H1 (cell line): ENCODE measurements around the gene ZNF227. TPM values are rescaled to one million over a fixed set of nuclear protein-coding genes. Genes with fewer than 3 reads are reported as not detected.

ENCODE experiments used
- CTCF ChIA-PET: fragments of 300-600 bp; sonication (Branson Sonifier 250); formaldehyde crosslinking; loops from one replicate; lab custom pipeline; 2021; ENCODE audit not compliant: partially characterized antibody; lab: Charles Lee
- POLR2A ChIA-PET: fragments of 300-600 bp; sonication (Branson Sonifier 250); formaldehyde crosslinking; loops from one replicate; lab custom pipeline; 2021; ENCODE audit warnings: inconsistent platforms; ENCODE audit not compliant: partially characterized antibody; lab: Charles Lee
- DNase-seq, 2 experiments: peaks; one replicate each; pipeline versions ENCODE4 v3.0.0 to v3.0.0-alpha.2; 2010 to 2022; ENCODE audit warnings: low spot score in 2 of 2, low read depth in 1 of 2, mixed read lengths in 1 of 2
- FAIRE-seq: peaks from 2 replicates; lab custom pipeline; 2011; peaks lifted over from hg19 to GRCh38; lab: Jason Lieb, UNC
- H2AFZ ChIP-seq: 2 replicates; pipeline ENCODE4 v1.8.1; 2012; ENCODE audit warnings: low read length, inconsistent platforms
- H2AK5ac ChIP-seq: 2 replicates; pipeline ENCODE4 v1.6.1; 2013; ENCODE audit warnings: low read depth, low read length
- H2BK120ac ChIP-seq: replicated peaks from 2 replicates; pipeline ENCODE3; 2013; ENCODE audit warnings: low read depth, low read length, inconsistent platforms
- H2BK12ac ChIP-seq: 2 replicates; pipeline ENCODE4 v1.6.1; 2013; ENCODE audit warnings: low read depth, low read length
- H2BK15ac ChIP-seq: 2 replicates; pipeline ENCODE4 v1.6.1; 2013; ENCODE audit warnings: low read length
- H2BK20ac ChIP-seq: 2 replicates; pipeline ENCODE4 v1.6.1; 2013; ENCODE audit warnings: low read length
- H2BK5ac ChIP-seq: 2 replicates; pipeline ENCODE4 v1.6.1; 2013; ENCODE audit warnings: low read depth, low read length
- H3K14ac ChIP-seq: 2 replicates; pipeline ENCODE4 v1.6.1; 2013; ENCODE audit warnings: inconsistent platforms; ENCODE audit not compliant: insufficient read length
- H3K18ac ChIP-seq: 2 replicates; pipeline ENCODE4 v1.6.1; 2013; ENCODE audit warnings: low read length; ENCODE audit errors: extremely low read depth
- H3K23ac ChIP-seq: 2 replicates; pipeline ENCODE4 v1.6.1; 2013; ENCODE audit warnings: inconsistent platforms; ENCODE audit not compliant: insufficient read length
- H3K23me2 ChIP-seq: 2 replicates; pipeline ENCODE4 v1.6.1; 2013; ENCODE audit warnings: low read depth, low read length
- H3K27ac ChIP-seq: 2 replicates; pipeline ENCODE4 v1.6.1; 2011; ENCODE audit warnings: low read depth, low read length, inconsistent platforms
- H3K27me3 ChIP-seq, 4 experiments: replicated peaks in 1 of 4; 1 replicate in 1 of 4; 2 replicates in 3 of 4; pipeline versions ENCODE4 v1.6.1 to v1.8.1; 2011 to 2013; ENCODE audit warnings: low read length in 3 of 4, mild to moderate bottlenecking in 3 of 4, inconsistent platforms in 2 of 4, mixed read lengths in 2 of 4, moderate library complexity in 1 of 4; ENCODE audit not compliant: control insufficient read depth in 3 of 4, insufficient read depth in 3 of 4; ENCODE audit errors: extremely low read depth in 1 of 4
- H3K36me3 ChIP-seq, 4 experiments: 2 replicates each; pipeline versions ENCODE4 v1.6.1 to v1.8.1; 2011 to 2013; ENCODE audit warnings: mild to moderate bottlenecking in 4 of 4, low read length in 3 of 4, moderate library complexity in 2 of 4, control low read depth in 1 of 4, inconsistent platforms in 1 of 4; ENCODE audit not compliant: insufficient read depth in 4 of 4, control insufficient read depth in 2 of 4
- H3K4ac ChIP-seq: replicated peaks from 2 replicates; pipeline ENCODE3; 2013; ENCODE audit warnings: low read length, low read depth, mixed read lengths, inconsistent platforms; ENCODE audit not compliant: insufficient read length
- H3K4me1 ChIP-seq, 4 experiments: replicated peaks in 1 of 4; 1 replicate in 1 of 4; 2 replicates in 3 of 4; pipeline versions ENCODE4 v1.6.1 to v1.8.1; 2011 to 2013; ENCODE audit warnings: low read length in 3 of 4, inconsistent platforms in 2 of 4, mixed read lengths in 1 of 4; ENCODE audit not compliant: insufficient read depth in 4 of 4, control insufficient read depth in 3 of 4
- H3K4me2 ChIP-seq, 2 experiments: 2 replicates each; pipeline versions ENCODE4 v1.6.1 to v1.8.1; 2011 to 2013; ENCODE audit warnings: low read depth in 2 of 2, low read length in 2 of 2, control low read depth in 1 of 2, inconsistent platforms in 1 of 2, mild to moderate bottlenecking in 1 of 2; ENCODE audit not compliant: insufficient read depth in 1 of 2
- H3K4me3 ChIP-seq, 4 experiments: fragments of 200-600, 300-600 bp in 1 of 4; sonication (generic), shearing (Covaris generic), sonication (Bioruptor Twin) in 1 of 4; 2 replicates each; pipeline versions ENCODE4 v1.5.1 to v1.8.1; 2011 to 2016; ENCODE audit warnings: low read length in 4 of 4, low read depth in 3 of 4, control low read depth in 2 of 4, inconsistent platforms in 2 of 4, mild to moderate bottlenecking in 2 of 4, mixed read lengths in 1 of 4, moderate library complexity in 1 of 4; ENCODE audit not compliant: insufficient read depth in 2 of 4; ENCODE audit errors: extremely low read depth in 1 of 4
- H3K56ac ChIP-seq: replicated peaks from 2 replicates; pipeline ENCODE3; 2013; ENCODE audit warnings: low read depth, mild to moderate bottlenecking, mixed read lengths, low read length, inconsistent platforms; ENCODE audit not compliant: insufficient read length
- H3K79me1 ChIP-seq: 2 replicates; pipeline ENCODE4 v1.6.1; 2013; ENCODE audit warnings: low read depth, low read length, control low read depth
- H3K79me2 ChIP-seq, 2 experiments: 2 replicates each; pipeline versions ENCODE4 v1.6.1 to v1.8.1; 2012 to 2013; ENCODE audit warnings: low read length in 2 of 2, mild to moderate bottlenecking in 2 of 2, inconsistent platforms in 1 of 2; ENCODE audit not compliant: insufficient read depth in 2 of 2, control insufficient read depth in 1 of 2
- H3K9ac ChIP-seq, 4 experiments: replicated peaks in 1 of 4; 1 replicate in 1 of 4; 2 replicates in 3 of 4; pipeline versions ENCODE4 v1.6.1 to v1.8.1; 2011 to 2013; ENCODE audit warnings: low read depth in 3 of 4, low read length in 3 of 4, control low read depth in 2 of 4, mild to moderate bottlenecking in 2 of 4, moderate library complexity in 2 of 4, inconsistent platforms in 1 of 4; ENCODE audit errors: extremely low read depth in 1 of 4
- H3K9me3 ChIP-seq, 2 experiments: 2 replicates each; pipeline versions ENCODE4 v1.6.1 to v1.8.1; 2012 to 2013; ENCODE audit warnings: mild to moderate bottlenecking in 2 of 2, moderate library complexity in 2 of 2, control low read depth in 1 of 2, inconsistent platforms in 1 of 2, low read depth in 1 of 2, low read length in 1 of 2, mixed read lengths in 1 of 2; ENCODE audit not compliant: insufficient read depth in 2 of 2
- H4K20me1 ChIP-seq, 2 experiments: replicated peaks in 1 of 2; 2 replicates each; pipeline versions ENCODE3 to v1.8.1; 2011 to 2013; ENCODE audit warnings: inconsistent platforms in 2 of 2, low read length in 2 of 2, mild to moderate bottlenecking in 1 of 2; ENCODE audit not compliant: insufficient read depth in 2 of 2, control insufficient read depth in 1 of 2
- H4K5ac ChIP-seq: 2 replicates; pipeline ENCODE4 v1.6.1; 2013; ENCODE audit warnings: low read length, low read depth, mixed read lengths, inconsistent platforms; ENCODE audit not compliant: insufficient read length
- H4K8ac ChIP-seq: 2 replicates; pipeline ENCODE4 v1.8.0; 2013; ENCODE audit warnings: mild to moderate bottlenecking, moderate library complexity, low read length, inconsistent platforms; ENCODE audit not compliant: insufficient read depth; ENCODE audit errors: extremely low read depth
- H4K91ac ChIP-seq: replicated peaks from 2 replicates; pipeline ENCODE3; 2013; ENCODE audit warnings: low read length, mixed read lengths, inconsistent platforms; ENCODE audit not compliant: insufficient read length
- BRCA1 ChIP-seq: IDR thresholded peaks from 2 replicates; pipeline ENCODE4 v1.6.1; 2012; ENCODE audit warnings: low read depth, low read length, improper control_type of control experiment
- HDAC6 ChIP-seq: IDR thresholded peaks from one replicate; pipeline ENCODE4 v1.7.1; 2012; ENCODE audit warnings: low read depth, mild to moderate bottlenecking, inconsistent platforms, low read length, moderate library complexity
- NRF1 ChIP-seq: IDR thresholded peaks from 2 replicates; pipeline ENCODE4 v1.6.1; 2011; ENCODE audit warnings: mild to moderate bottlenecking, low read depth, low read length, improper control_type of control experiment
- POLR2AphosphoS5 ChIP-seq: IDR thresholded peaks from 2 replicates; pipeline ENCODE4 v1.6.1; 2011; ENCODE audit warnings: low read depth, low read length
- SIRT6 ChIP-seq: IDR thresholded peaks from one replicate; pipeline ENCODE4 v1.7.1; 2012; ENCODE audit warnings: low read length, inconsistent platforms
- TAF7 ChIP-seq: optimal IDR thresholded peaks from 2 replicates; pipeline ENCODE3; 2011; ENCODE audit warnings: low read depth, mild to moderate bottlenecking, inconsistent platforms, low read length, moderate library complexity, borderline replicate concordance
- TEAD4 ChIP-seq: IDR thresholded peaks from 2 replicates; pipeline ENCODE4 v1.6.1; 2012; ENCODE audit warnings: low read depth, low read length, inconsistent platforms, mixed read lengths
- USF2 ChIP-seq: IDR thresholded peaks from 2 replicates; pipeline ENCODE4 v1.6.1; 2011; ENCODE audit warnings: low read length, improper control_type of control experiment
- YY1 ChIP-seq: IDR thresholded peaks from 2 replicates; pipeline ENCODE4 v1.6.1; 2011; ENCODE audit warnings: low read depth, mild to moderate bottlenecking, low read length
- WGBS, 2 experiments: shearing (Covaris generic) in 1 of 2; methylation state at CpG; one replicate each; pipeline versions ENCODE4 v1.1.6 to v1.1.7; 2013 to 2015; ENCODE audit warnings: low lambda C conversion rate in 2 of 2, mixed read lengths in 2 of 2, inconsistent platforms in 1 of 2, low coverage in 1 of 2, missing lambda C conversion rate in 1 of 2; ENCODE audit not compliant: insufficient replicate concordance in 2 of 2, insufficient coverage in 1 of 2, insufficient read length in 1 of 2; ENCODE audit errors: extremely low coverage in 1 of 2, missing lambda C conversion rate in 1 of 2; 5-methylcytosine and 5-hydroxymethylcytosine counted together
- polyA plus RNA-seq, 7 experiments: library from polyadenylated mRNA; depleted of rRNA in 3 of 7; stranded (reverse) in 5 of 7; unstranded in 2 of 7; fragments of >200 nt in 5 of 7; fragments of 200-250 nt in 2 of 7; gene quantifications; 1 replicate in 5 of 7; 2 replicates in 1 of 7; 4 replicates in 1 of 7; pipeline versions ENCODE4 v1.2.1 to v1.2.3, GENCODE V29; 2011 to 2013; ENCODE audit warnings: missing spikeins in 2 of 7, mixed read lengths in 2 of 7
- total RNA-seq: library from RNA; stranded (reverse); fragmentation: NEBNext Ultra II Directional; extraction: Animal tissue kit (Norgen Biotek cat#: 25700); gene quantifications from 2 replicates; pipeline ENCODE4 v1.2.1, GENCODE V29; 2021

ZNF227 gene
- total and polyA plus RNA-seq, 2 of the 8 experiments (the other 6 are each of a cell fraction or from before 2014, with no cell fraction given): 4.9 to 23.9 TPM

GRCh38 chr19:44202974-44203373 lies 9.4 kb upstream of the ZNF227 start:
- Histone ChIP-seq H4K5ac (no peak overlapping the region), H3K4me3 (no peak overlapping the region)
- FAIRE-seq: no peak

More at GRCh38 chr19:44202974-44203373, 9.4 kb upstream of the ZNF227 start:
- H3K9ac ChIP-seq: no peak overlapping the region
- H3K79me1 ChIP-seq: no peaks in the 10 kb centered on the region
- H2BK20ac ChIP-seq: no peak overlapping the region
- no peak overlapping the region for H2BK12ac ChIP-seq
- no peak overlapping the region for H2BK120ac ChIP-seq
- no peaks in the 10 kb centered on the region for H3K4me1 ChIP-seq
- POLR2A ChIA-PET: no interaction called here
- no peaks in the 10 kb centered on the region for H3K79me2 ChIP-seq
- peaks cover 2% of the 10 kb centered on the region; the same call in 1 of the 2 replicates for H3K23me2 ChIP-seq
- H3K36me3 ChIP-seq: no peaks in the 10 kb centered on the region
- H3K14ac ChIP-seq: no peak overlapping the region
- H3K23ac ChIP-seq: no peak overlapping the region
- no CpG with 5 or more reads among the region's 2 CpGs for WGBS, 2 experiments
- H2BK15ac ChIP-seq: no peak overlapping the region
- H3K27me3 ChIP-seq: 0 out of 7 replicates have a peak, but pooled peaks cover 0 to 2% (median 0%) of the 10 kb centered on the region in 4 experiments
- TF ChIP-seq SIRT6: no peak
- TF ChIP-seq TEAD4: no peak
- no peak for TF ChIP-seq YY1
- TF ChIP-seq USF2: no peak
- no peak for TF ChIP-seq NRF1
- TF ChIP-seq BRCA1: no peak
- no peak for TF ChIP-seq HDAC6
- no peak for TF ChIP-seq POLR2AphosphoS5
- no peak for TF ChIP-seq TAF7
- H2AFZ ChIP-seq: no peak overlapping the region
- H3K4me2 ChIP-seq: no peak overlapping the region
- H3K18ac ChIP-seq: no peak overlapping the region
- no peak overlapping the region for H3K4ac ChIP-seq
- CTCF ChIA-PET: no interaction called here
- DNase-seq: no peak
- H2BK5ac ChIP-seq: no peak overlapping the region
- no peak overlapping the region for H3K56ac ChIP-seq
- H4K91ac ChIP-seq: no peak overlapping the region
- no peak overlapping the region for H3K27ac ChIP-seq
- no peak overlapping the region for H4K8ac ChIP-seq
- no peaks in the 10 kb centered on the region for H4K20me1 ChIP-seq
- H3K9me3 ChIP-seq: peaks cover 20 to 23% of the 10 kb centered on the region in 2 experiments
- no peak overlapping the region for H2AK5ac ChIP-seq
